Measurements from ENCODE around the gene ARHGEF5. TPM values are rescaled to one million over a fixed set of nuclear protein-coding genes. Genes with fewer than 3 reads are reported as not detected.
A peak's percentile ranks its signal among the peaks of the same experiment; 100 is the strongest.
"Not testable (repeated sequence)": the region's sequence is repeated elsewhere in the genome, so short reads cannot be mapped to it uniquely, and the experiment has no call there.

ARHGEF5 gene
- 11.6 TPM for total RNA-seq

DNA sequence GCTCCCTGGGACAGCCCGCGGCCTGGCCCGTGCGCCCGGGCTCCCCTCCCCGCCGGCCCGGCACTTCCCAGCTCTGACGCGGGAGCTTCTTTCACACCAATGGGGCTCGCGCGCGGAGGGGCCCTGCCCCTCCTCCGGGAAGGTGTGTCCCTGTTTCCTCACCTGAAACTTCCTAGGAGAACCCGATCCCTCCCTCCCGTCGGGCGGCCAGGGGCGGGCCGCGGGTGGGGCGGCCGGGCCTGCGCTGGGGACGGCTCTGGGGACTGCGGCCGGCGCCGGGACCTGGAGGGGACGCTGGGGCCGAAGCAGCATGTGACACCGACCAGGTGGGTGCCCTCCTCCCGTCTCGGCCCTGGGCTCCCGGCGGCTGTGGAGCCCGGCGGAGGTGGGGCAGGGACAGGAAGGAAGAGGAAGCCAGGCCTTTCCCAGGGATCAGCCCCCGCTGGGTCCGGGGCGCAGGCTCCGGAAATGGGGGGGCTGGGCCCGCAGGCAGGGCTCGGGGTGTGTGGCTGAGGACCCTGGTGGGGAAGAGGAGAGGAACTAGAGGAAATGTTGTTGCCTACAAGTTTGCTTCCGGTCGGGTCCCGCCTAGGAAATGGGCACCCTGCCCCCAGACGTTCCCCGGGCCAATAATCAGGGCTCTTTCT, at the start of gene ARHGEF5:
TSS of gene ARHGEF5 (plus strand) at position 227 of the 647 bp plus-strand sequence. CDS start 7,268 bp downstream, outside the sequence.
- not testable (repeated sequence) for DNase-seq (ENCODE audit: low spot score)
- ATAC-seq, result peak; percentile 93

DNA sequence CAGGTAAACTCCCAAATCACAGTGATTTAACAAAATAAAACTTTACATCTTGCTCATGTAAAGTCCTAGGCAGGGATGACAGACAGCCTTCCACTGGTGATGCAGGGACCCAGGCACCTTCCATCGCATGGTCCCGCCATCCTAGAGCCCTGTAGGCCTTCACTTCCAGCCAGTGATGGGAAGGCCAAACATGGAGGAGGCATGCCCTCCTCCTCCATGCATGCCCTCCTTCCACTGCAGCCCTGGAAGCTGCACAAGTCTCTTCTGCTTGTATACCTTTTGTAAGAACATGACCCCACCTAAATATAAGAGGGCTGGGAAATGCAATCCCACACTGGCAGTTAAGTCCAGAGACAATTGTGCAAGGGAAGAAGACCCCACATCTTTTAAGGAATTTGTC, 45.5 kb upstream of the ARHGEF5 start:
- DNase-seq (ENCODE audit: low spot score); ATAC-seq: not testable (repeated sequence)

DNA sequence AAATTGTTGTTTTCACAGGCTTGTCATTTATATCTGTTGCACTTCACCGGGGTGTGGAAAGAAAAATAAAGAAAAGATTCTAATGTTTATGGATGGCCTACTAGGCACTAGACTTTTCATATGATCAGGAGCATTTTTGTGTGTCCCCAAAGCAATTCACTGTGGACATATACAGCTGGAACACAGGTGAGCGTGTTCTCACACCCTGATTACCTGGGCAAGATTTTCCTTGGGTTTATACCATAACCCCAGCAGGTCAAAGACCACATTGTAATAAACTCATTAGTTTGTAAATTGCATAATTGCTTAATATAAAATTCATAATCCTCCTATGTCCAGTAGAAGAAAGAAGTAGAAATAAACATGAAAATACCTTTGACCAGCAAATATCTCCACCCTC, 44.0 kb upstream of the ARHGEF5 start:
- ATAC-seq; DNase-seq (ENCODE audit: low spot score): not testable (repeated sequence)

DNA sequence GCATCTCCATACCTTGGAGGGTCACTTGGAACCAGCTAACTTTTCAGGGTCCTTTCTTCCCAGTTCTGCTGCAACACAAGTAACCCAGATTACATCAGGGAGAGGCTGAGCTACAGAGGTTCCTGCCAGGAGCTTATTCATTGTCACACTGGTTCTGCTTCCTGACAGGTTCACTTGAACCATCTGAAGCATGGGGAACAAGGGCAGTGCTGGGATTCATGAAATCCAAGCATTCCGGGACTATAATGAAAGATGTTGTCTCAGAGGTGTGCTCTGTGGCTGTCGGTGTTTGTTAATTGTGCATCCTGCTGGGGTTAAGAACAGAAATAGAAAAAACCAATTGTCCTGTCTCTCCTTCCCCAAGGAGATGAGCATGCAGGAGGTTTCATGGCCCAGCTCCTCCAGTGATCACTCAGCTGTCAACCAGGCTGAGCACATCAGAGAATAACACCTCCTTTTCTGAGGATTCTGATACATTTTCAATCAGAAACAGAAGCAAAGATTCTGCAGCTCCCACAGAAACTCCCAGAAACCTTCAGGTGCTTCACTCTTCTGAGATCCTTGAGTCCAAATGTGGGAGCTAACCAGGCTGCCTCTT, 43.2 kb upstream of the ARHGEF5 start, which contains the start of gene OR2A1:
TSS of gene OR2A1 (plus strand) at position 548 of the 598 bp plus-strand sequence. CDS start 5,706 bp downstream, outside the sequence.
- not testable (repeated sequence) for ATAC-seq

DNA sequence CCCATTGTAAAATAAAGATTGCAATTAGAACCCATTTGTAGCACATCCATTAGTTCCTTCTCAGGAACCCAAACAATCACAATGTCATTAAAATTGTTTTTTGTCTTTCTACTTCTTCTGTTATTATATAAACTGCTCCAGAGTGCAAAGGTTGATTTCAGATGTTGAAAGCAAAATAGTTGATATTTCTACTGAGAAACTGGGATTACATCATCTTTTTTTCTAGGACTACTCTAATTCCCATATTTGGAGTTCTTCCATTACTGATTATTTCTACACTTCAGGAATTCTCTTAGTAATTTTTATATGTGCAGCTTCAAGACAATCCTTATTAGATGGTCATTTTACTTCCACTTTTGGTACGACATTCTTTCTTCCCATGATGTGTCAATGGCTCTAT, 37.7 kb upstream of the ARHGEF5 start:
- ATAC-seq, result peak; percentile 29
- DNase-seq (ENCODE audit: low spot score), result not testable (repeated sequence)

More for the DNA sequence above, 43.2 kb upstream of the ARHGEF5 start, which contains the start of gene OR2A1:
- DNase-seq (ENCODE audit: low spot score), result not testable (repeated sequence)

DNA sequence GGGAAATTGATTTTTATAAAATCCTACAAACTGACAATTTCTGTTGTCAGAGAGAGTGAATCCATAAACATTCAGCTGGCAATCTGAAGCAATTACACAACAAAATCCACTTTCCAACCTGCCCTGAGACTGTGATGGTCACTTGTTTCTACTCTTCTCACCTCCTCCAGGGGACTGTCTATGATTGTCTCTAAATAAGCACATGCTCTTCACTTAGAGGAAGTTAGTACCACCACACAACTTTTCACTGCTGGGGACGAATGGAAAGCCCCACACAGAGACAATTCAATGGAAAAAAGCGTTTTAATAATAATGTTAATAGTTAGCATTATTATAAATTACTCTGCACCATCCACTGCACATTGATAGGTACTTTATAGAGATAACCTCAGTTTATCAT, 35.7 kb upstream of the ARHGEF5 start:
- not testable (repeated sequence) for ATAC-seq; DNase-seq (ENCODE audit: low spot score)

DNA sequence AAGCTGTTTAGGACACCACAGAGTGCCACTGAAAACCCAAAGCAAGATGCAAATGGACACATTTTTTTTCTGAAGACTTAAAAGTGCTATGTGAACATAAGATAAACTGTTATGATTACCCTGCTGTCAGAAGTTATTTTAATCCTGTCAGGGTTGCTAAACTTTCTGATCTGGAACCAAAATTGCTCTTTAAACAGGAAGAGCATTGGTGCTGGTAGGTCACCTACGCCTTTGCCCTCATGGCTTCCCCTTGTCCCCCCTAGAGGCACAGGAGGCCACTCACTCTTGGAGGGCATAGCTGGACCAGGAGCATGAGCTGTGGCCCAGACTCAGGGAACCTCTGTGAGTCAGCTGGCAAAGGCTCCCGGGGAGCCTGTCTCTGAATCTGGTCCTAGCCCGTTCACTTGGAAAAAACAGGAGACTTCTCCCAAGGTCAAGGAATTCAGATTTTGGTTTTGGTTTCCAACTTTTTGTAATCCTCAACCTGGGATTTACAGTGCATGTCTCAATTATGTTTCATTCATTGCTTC, 33.5 kb upstream of the ARHGEF5 start:
- ATAC-seq; DNase-seq (ENCODE audit: low spot score): not testable (repeated sequence)

DNA sequence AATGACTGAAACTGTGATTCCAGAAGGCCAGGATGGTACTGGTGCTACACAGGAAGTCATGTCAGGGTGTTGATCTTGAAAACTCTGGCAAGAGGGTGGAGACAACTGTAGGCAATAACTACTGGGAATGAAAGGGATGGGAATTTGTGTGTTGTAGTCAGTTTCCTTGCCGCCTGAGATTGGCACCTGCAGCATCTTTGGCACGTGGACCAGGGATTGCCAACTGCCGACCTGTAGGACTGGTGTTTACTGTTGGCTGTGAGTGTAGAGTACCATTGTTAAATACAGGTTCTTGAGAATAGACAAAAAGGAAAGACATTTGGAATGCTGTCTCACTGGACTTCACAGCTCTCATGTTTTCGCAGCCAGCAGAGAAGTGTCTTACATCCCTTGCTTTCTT, 31.8 kb upstream of the ARHGEF5 start:
- not testable (repeated sequence) for ATAC-seq

DNA sequence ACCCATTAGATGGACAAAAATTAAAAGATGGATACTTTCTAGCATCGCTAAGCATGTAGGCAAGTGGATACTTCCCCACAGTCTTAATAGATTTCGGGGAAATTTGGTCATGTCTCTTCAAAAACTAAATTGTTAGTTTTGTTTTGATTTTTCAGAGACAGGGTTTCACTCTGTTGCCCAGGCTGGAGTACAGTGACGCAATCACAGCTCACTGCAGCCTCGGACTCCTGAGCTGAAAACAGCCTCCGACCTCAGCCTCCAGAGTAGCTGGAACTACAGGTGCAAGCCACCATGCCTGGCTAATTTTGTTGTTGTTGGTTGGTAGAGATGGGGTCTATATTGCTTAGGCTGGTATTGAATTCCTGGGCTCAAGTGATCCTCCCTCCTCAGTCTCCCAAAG, 29.3 kb upstream of the ARHGEF5 start:
- DNase-seq (ENCODE audit: low spot score); ATAC-seq: not testable (repeated sequence)

More for the DNA sequence above, 31.8 kb upstream of the ARHGEF5 start:
- not testable (repeated sequence) for DNase-seq (ENCODE audit: low spot score)

DNA sequence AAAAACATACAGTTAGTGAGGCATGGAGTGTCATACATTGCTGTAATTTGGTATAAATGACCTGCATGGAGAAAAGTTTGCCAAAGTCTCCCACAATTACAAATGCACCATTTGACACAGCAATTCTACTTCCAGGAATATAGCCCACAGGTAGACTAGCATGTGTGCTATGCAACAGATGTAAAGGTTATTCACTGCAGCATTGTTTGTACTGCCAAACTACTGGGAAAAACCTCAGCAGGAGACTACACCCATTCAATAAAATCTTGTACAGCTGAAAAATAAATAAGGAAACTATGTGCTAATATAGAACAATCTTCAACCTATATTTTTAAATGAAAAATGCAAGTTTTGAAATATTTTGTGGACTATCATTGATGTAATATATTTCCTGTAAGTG, 25.2 kb upstream of the ARHGEF5 start:
- not testable (repeated sequence) for ATAC-seq; DNase-seq (ENCODE audit: low spot score)

DNA sequence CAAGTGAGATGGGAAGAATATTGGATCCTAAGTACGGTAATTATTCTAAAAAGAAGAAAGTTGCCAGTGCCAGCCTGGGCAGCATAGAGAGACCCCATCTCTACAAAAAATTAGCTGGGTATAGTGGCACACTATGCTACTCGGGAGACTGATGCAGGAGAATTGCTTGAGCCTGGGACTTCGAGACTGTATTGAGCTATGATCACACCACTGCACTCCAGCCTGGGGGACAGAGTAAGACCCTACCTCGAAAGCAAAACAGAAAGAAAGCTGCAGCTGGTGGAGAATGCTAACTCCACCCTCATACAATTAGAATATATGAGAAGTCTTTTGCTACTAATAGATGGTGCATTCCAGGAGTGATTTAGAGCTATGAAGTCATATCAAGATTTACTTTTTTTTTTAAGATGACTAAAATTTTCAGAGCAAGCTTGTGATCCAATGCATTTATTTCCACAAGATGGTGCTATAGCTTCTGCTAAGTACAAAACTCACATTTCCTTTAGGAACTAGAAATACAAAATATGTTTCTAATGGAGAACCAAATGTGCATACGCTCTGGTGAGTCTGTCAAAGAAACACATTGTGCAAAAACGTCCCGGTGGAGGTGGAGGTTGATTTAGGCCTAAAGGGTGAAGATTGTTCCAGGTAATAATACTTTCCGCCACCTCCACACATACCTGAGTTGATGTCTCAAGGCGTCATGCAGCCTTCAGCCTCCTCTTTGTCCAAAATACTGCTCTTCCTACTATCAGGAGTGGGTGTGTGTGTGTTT, 23.8 kb upstream of the ARHGEF5 start:
- ATAC-seq, result peak; percentile 69
- DNase-seq (ENCODE audit: low spot score), result not testable (repeated sequence)

DNA sequence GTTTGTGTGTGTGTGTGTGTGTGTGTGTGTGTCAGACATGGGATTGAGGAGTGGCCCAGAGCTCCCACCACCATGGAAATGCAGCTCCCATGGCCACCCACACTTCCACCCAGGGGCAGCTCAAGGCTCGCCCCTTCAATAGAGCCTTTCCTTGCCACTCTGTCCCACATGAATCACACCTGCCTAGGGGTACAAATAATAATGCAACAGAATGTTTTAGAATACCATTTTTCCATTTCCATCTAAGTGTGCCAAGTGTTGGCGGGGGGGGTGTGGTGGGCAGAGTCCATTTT, 23.3 kb upstream of the ARHGEF5 start:
- peak; percentile 22 for ATAC-seq
- peak; percentile 28 for DNase-seq (ENCODE audit: low spot score)

DNA sequence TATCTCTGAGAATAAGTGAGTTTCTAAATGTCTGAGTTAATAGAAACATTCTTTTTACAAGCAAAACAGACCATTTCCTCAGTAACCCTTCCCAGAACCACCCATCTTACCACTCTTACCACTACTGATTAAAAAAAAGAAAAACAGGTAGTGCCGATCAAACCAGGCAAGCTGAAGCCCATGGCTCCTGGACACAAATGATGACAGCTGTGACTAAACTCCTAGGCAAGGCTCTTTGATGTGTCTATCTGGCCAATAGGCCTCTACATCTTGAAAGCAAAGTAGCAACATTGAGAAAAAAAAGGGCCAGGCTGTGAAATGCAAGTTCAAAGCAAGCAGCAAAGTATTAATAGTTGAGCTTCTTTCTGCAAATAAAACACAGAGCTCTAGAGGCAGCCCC, 6.6 kb upstream of the ARHGEF5 start:
- DNase-seq (ENCODE audit: low spot score); ATAC-seq: not testable (repeated sequence)

DNA sequence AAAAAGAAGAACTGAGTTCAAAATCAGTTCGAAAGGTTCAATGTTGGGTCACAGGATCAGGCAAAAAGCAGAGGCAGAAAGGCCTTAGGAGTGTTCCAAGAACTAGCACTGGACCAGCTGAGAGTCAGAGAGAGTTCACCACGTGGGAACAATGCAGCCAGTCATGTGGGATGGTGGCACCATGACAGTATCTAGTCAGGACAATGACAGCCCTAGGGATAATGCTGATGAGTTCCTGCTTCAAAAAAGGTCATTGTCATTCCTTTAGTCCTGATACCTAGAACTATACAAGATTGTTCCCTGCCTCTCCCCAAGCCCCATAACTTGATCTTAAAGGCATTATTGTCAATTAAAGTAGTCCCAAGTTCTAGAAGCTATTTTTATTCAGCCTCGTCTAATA, 3.5 kb upstream of the ARHGEF5 start:
- not testable (repeated sequence) for DNase-seq (ENCODE audit: low spot score); ATAC-seq

DNA sequence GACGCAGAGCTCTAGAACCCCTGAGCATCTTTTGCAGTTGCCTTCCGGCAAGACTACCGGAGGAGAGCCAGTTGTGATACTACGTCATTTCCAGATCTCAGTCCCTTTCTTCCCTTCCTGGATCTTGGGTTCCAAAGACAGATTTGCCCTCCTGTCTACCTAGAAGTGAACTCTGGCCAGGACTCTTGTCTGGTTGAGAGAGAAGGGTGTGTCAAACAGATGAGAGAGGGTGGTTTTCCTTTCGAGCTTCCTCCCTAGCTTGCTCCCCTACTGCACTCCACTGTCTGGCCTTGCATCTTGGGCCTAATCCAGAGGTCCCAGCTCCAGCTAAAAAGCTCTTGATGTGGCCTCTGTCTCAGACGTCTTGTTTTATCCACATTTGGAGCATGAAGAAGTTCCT, 983 bp downstream of the ARHGEF5 start:
- not testable (repeated sequence) for DNase-seq (ENCODE audit: low spot score); ATAC-seq

DNA sequence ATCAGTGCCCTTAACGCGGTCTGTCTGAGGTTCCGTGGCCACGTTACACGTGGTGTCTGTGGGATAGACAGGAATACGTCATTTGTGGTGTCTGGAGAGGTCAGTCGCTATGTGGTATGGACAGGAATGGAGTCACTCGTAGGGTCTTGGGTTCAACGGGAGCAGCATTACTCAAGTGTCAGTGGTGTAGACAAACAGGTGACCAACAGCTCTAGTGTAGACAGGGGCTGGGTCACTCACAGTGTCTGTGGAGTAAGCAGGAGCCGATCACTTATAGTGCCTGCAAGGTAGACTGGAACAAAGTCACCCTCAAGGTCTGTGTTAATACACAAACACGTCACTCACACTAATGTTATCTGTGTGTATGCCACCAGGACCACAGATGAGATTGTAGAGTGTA, 1.7 kb downstream of the ARHGEF5 start:
- not testable (repeated sequence) for ATAC-seq; DNase-seq (ENCODE audit: low spot score)

DNA sequence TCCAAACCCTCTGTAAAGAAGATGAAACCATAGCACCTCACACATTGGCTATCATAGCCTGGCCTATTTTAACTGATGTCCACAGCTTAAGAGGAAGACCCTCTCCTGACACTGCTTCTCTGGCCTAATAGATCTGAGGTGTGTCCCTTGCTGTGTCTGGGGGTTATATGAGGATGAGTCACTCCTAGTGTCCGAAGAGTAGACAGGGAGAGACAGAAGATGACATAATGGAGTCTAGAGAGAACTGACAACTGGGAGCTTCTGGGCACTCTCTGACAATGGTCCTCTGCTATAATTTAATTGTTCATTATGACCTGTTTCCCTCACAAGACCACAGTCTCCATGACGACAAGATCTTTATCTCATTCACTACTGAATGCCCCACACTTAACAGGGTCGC, 6.9 kb downstream of the ARHGEF5 start:
- ATAC-seq; DNase-seq (ENCODE audit: low spot score): not testable (repeated sequence)

DNA sequence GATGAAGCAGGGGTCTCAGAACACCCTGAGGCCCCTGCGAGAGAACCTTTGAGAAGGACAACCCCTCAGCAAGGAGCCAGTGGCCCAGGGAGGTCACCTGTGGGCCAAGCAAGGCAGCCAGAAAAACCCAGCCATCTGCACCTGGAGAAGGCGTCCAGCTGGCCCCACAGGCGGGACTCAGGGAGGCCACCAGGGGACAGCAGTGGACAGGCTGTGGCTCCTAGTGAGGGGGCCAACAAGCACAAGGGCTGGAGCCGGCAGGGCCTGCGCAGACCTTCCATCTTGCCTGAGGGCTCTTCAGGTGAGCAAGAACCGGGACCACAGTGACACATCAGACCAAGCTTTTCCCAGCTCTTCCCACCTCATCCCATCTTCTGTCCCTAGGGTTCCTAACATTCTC, 10.3 kb downstream of the ARHGEF5 start:
- not testable (repeated sequence) for DNase-seq (ENCODE audit: low spot score)
- peak; percentile 33 for ATAC-seq

DNA sequence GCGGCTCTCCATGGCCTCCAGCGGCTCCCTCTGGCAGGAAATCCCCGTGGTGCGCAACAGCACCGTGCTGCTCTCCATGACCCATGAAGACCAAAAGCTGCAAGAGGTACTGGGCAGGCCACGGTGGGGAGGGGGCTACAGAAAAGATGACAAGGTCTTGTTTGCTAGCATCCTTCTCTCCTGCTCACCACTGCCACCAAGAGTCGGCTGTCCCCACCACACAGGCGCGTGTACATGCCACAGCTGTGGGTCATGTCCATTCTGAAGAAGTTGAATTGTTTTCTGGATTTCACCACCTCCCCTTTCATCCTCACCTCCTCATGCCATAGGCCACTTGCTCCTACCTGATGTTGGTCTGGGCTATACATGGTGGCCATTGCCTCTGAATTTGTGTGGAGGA, 12.0 kb downstream of the ARHGEF5 start:
- DNase-seq (ENCODE audit: low spot score); ATAC-seq: not testable (repeated sequence)

DNA sequence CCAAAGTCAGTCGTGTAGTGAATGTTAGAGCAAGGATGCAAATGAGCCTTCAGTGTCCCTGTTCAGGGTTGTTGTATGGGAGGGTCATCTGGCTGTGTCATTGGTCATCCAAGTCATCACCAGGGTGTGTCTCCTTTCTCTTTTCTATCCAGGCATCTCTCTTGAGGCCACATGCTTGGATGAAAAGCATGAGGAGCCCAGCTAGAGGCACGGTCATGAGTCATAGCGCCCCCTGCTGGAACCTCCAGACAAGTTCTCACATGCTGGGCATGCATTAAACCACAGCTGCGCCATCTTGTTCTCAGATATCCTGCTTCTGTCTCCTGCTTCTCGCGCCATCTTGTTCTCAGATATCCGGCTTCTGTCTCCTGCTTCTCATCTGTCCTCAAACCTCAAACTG, 14.0 kb downstream of the ARHGEF5 start:
- ATAC-seq, result peak; percentile 47
- DNase-seq (ENCODE audit: low spot score), result not testable (repeated sequence)

DNA sequence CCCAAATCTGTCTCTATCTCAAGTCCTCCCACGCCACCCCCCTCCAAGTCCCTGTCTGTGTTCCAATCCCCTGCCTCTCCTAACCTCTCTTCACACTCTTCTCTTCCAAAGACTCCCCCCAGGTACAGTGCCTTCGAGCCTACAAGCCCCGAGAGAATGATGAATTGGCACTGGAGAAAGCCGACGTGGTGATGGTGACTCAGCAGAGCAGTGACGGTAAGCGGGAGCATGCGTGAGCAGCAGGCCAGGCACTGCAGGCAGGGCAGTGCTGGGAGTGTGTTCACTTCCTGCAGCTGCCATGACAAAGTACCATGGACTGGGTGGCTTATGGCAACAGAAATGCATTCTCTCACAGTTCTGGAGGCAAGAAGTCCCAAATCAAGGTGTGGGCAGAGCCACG, 23.4 kb downstream of the ARHGEF5 start:
- DNase-seq (ENCODE audit: low spot score) (no peak), ATAC-seq (no peak)
